ENCODE measurements around the gene ADGRG3. TPM values are rescaled to one million over a fixed set of nuclear protein-coding genes. Genes with fewer than 3 reads are reported as not detected.

The ADGRG3 gene
- total and polyA plus RNA-seq, 9 of the 15 experiments (the other 6 are each of a cell fraction or from before 2014, with no cell fraction given), result 0.09 to 0.52 (median 0.14) TPM; not detected in 3

DNA sequence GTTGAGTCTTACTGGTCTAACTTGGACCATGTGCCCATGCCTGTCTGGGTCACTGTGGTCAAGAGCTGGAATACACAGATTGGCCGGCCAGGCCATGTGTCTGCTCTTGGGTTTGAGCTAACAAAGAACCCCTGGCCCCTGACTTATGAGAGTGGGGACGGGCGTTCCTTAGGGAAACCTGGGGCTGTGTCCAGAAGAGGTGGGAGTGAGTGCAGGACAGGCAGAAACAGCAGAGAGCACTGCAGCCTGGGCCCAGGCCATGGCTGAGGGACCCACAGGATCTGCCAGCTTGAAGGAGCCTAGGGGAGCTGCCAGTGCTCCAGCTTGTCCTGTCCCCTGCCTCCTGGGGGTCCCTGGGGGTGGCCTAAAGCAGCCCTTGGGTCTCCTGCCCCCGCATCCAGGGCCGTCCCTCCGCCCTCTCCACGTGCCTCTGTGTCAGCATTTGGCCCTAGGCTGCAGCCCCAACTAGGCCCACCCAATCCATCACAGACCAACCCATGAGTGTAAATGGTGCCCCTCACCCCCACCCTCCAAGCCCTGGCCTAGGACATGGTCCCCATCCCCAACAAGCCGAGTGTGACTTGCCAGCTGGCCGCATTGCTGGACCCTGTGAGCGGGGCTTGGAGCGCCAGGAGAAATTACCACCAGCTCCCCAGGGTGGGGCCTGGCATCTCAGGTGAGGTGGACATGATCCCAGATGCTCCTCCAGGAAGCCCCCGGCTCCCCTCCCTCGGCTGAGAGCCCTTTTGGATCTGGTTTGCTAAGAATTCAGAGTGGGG is 14.0 kb downstream of the ADGRG3 start (continued):
- no peak for TF ChIP-seq KDM4B (IDR thresholded peaks at IDR 0.05; ENCODE audit: borderline replicate concordance in 2 of 2, low read depth in 1 of 2)
- TF ChIP-seq CEBPB (tag; IDR thresholded peaks at IDR 0.05), result no peak
- TF ChIP-seq NFYB (IDR thresholded peaks at IDR 0.05; ENCODE audit: extremely low read depth, insufficient read length), result no peak

GRCh38 chr16:57682809-57683635 is 14.9 kb downstream of the ADGRG3 start:
- Histone ChIP-seq H3K4me2 (ENCODE audit: insufficient read depth, low read length) (no peak overlapping the region), H3K27ac (ENCODE audit: extremely low read depth, low read depth, low read length) (peak overlapping the region; percentile 2; the same call in 1 of the 3 replicates), H3K4me3 (no peak overlapping the region), H3K9me1 (ENCODE audit: control insufficient read depth, insufficient read depth, low read length) (no peaks in the 10 kb centered on the region), H3K9me3 (replicated peaks; ENCODE audit: control insufficient read depth, insufficient read depth, low read depth, low read length) (no peaks in the 10 kb centered on the region), H3K36me3 (ENCODE audit: control insufficient read depth, insufficient read depth, low read length) (no peaks in the 10 kb centered on the region), H3K9ac (ENCODE audit: insufficient read depth in 1 of 2, low read depth in 2 of 2, low read length in 2 of 2) (peak overlapping the region in 1 of 2 experiments; percentile 7; a peak in 1 of 4 replicates), H3K4me1 (replicated peaks in 1 of 2; ENCODE audit: control insufficient read depth in 2 of 2, insufficient read depth in 2 of 2, low read length in 2 of 2) (peaks cover 20 to 33% of the 10 kb centered on the region in 2 experiments; a peak in 4 of 5 replicates), H4K20me1 (replicated peaks; ENCODE audit: control insufficient read depth, insufficient read depth, low read length) (no peaks in the 10 kb centered on the region), H3K79me2 (ENCODE audit: control insufficient read depth, insufficient read depth, low read length) (no peaks in the 10 kb centered on the region), H3K27me3 (ENCODE audit: control insufficient read depth in 2 of 2, insufficient read depth in 2 of 2, low read length in 2 of 2) (no peaks in the 10 kb centered on the region), H2AFZ (ENCODE audit: low read depth, low read length) (no peak overlapping the region; the same call in 1 of the 2 replicates)
- peak; percentile 77 for ATAC-seq
- FAIRE-seq, result peak; percentile 78
- 51% methylated on average over 11 of the region's 11 CpGs for WGBS (ENCODE audit: insufficient coverage, low coverage, missing lambda C conversion rate)
- BruUV-seq (replicated peaks), result TSS peak; percentile 100
- in situ Hi-C loops (cut with MboI), result no loop called here
- intact Hi-C loops (cut with micrococcal nuclease), result no loop called here
- ChIA-PET POLR2A (interaction anchor here (0.6 to 2.7 kb wide), 9 partner anchors 10 to 745 kb away, joined by 3 to 12 read pairs (median 4); no protein-coding TSS in a partner anchor), CTCF (ENCODE audit: low intra/inter-chr PET ratio) (no interaction called here)
- DNase-seq (ENCODE audit: extremely low read depth in 1 of 4, low spot score in 3 of 4), result peak in 2 of 4 experiments; percentile 37 to 57
- TF ChIP-seq E4F1 (CRISPR knock-in tag; IDR thresholded peaks at IDR 0.05; ENCODE audit: borderline replicate concordance) (no peak), POLR2G (IDR thresholded peaks at IDR 0.05; ENCODE audit: low read depth, low read length) (no peak), ZNF695 (CRISPR knock-in tag; IDR thresholded peaks at IDR 0.05) (no peak), SRSF1 (IDR thresholded peaks at IDR 0.05; ENCODE audit: low read depth, low read length) (no peak), THRAP3 (IDR thresholded peaks at IDR 0.05; ENCODE audit: borderline replicate concordance) (no peak)
- TF ChIP-seq, protein P1, sequence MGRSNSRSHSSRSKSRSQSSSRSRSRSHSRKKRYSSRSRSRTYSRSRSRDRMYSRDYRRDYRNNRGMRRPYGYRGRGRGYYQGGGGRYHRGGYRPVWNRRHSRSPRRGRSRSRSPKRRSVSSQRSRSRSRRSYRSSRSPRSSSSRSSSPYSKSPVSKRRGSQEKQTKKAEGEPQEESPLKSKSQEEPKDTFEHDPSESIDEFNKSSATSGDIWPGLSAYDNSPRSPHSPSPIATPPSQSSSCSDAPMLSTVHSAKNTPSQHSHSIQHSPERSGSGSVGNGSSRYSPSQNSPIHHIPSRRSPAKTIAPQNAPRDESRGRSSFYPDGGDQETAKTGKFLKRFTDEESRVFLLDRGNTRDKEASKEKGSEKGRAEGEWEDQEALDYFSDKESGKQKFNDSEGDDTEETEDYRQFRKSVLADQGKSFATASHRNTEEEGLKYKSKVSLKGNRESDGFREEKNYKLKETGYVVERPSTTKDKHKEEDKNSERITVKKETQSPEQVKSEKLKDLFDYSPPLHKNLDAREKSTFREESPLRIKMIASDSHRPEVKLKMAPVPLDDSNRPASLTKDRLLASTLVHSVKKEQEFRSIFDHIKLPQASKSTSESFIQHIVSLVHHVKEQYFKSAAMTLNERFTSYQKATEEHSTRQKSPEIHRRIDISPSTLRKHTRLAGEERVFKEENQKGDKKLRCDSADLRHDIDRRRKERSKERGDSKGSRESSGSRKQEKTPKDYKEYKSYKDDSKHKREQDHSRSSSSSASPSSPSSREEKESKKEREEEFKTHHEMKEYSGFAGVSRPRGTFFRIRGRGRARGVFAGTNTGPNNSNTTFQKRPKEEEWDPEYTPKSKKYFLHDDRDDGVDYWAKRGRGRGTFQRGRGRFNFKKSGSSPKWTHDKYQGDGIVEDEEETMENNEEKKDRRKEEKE (IDR thresholded peaks at IDR 0.05; ENCODE audit: borderline replicate concordance in 1 of 2, control insufficient read depth in 1 of 2, low read depth in 2 of 2, low read length in 1 of 2), result peak in 1 of 2 experiments; percentile 96; a peak in 2 of 4 replicates
